Transverse colon (tissue), 4 donors: ENCODE data around the gene LARGE1. TPM values are rescaled to one million over a fixed set of nuclear protein-coding genes. Genes with fewer than 3 reads are reported as not detected.
A peak's percentile ranks its signal among the peaks of the same experiment; 100 is the strongest.

Experiments used
- DNase-seq: peaks from one replicate; pipeline ENCODE4 v3.0.0-alpha.2; 2019
- H3K27ac ChIP-seq, 4 donors: fragments of 200-600 bp; sonication (generic); 2 replicates each; pipeline ENCODE4 v1.5.1; 2016 to 2018; ENCODE audit warnings: inconsistent platforms in 4 of 4
- H3K27me3 ChIP-seq: fragments of 200-600 bp; sonication (generic); 2 replicates; pipeline ENCODE4 v1.5.1; 2017; ENCODE audit warnings: inconsistent platforms
- H3K36me3 ChIP-seq, 4 donors: fragments of 200-600 bp; sonication (generic); 2 replicates each; pipeline ENCODE4 v1.5.1; 2017 to 2019; ENCODE audit warnings: inconsistent platforms in 4 of 4
- H3K4me1 ChIP-seq, 4 donors: fragments of 200-600 bp; sonication (generic); 2 replicates each; pipeline ENCODE4 v1.5.1; 2017 to 2020; ENCODE audit warnings: inconsistent platforms in 4 of 4
- H3K4me3 ChIP-seq, 4 donors: fragments of 200-600 bp; sonication (generic); 1 replicate in 1 of 4; 2 replicates in 3 of 4; pipeline versions ENCODE4 v1.5.1 to v1.6.1; 2017 to 2019; ENCODE audit warnings: inconsistent platforms in 4 of 4
- H3K9me3 ChIP-seq, 2 donors: fragments of 200-600 bp; sonication (generic); 2 replicates each; pipeline ENCODE4 v1.5.1; 2017 to 2019; ENCODE audit warnings: inconsistent platforms in 2 of 2
- CTCF ChIP-seq, 5 experiments: fragments of 200-600 bp in 3 of 5; fragments of 450-650 bp in 2 of 5; sonication (generic) in 3 of 5; IDR thresholded peaks; 1 replicate in 2 of 5; 2 replicates in 3 of 5; pipeline ENCODE4 v1.5.1; 2016 to 2017; ENCODE audit warnings: antibody characterized with exemption in 5 of 5, inconsistent platforms in 3 of 5, mild to moderate bottlenecking in 2 of 5, moderate library complexity in 1 of 5
- EP300 ChIP-seq: sonication (generic); formaldehyde crosslinking; IDR thresholded peaks from one replicate; pipeline ENCODE4 v1.6.1; 2017; ENCODE audit warnings: antibody characterized with exemption, low read depth
- POLR2A ChIP-seq: fragments of 450-650 bp; IDR thresholded peaks from one replicate; pipeline ENCODE4 v1.6.1; 2016; ENCODE audit warnings: antibody characterized with exemption, mild to moderate bottlenecking, moderate library complexity
- POLR2AphosphoS5 ChIP-seq, 3 donors: sonication (generic); formaldehyde crosslinking; IDR thresholded peaks; one replicate each; pipeline ENCODE4 v1.6.1; 2016; ENCODE audit warnings: antibody characterized with exemption in 3 of 3
- WGBS, 2 donors: methylation state at CpG; one replicate each; pipeline ENCODE4 v1.1.5; 2018; ENCODE audit warnings: low coverage in 1 of 2; 5-methylcytosine and 5-hydroxymethylcytosine counted together
- in situ Hi-C, 4 donors: fragments of 200-750 bp; cut with MboI; loops; one replicate each; pipeline versions ENCODE4 v1.15.0 to v1.15.1; 2017; ENCODE audit warnings: low sequenced_read_pairs in 3 of 4, low pct_ligation_motif_present in 1 of 4, low pct_unique_long_range_greater_than_20kb in 1 of 4
- intact Hi-C: fragments of 100-400 bp; cut with DNase I; formaldehyde crosslinking; loops from one replicate; pipeline ENCODE4 v1.15.1; 2023; ENCODE audit warnings: low total_unique reads
- total RNA-seq, 4 donors: library from RNA; depleted of rRNA; stranded (reverse); fragments of >200 nt; gene quantifications; one replicate each; pipeline ENCODE4 v1.1.0, GENCODE V29; 2016

LARGE1 gene
- total RNA-seq, 4 donors from 2014 or later: 46.5 to 304 (median 80.5) TPM

GRCh38 chr22:33850724-33851123, 69.6 kb downstream of the LARGE1 start:
- no peak for DNase-seq

GRCh38 chr22:33850193-33850592, 70.1 kb downstream of the LARGE1 start:
- intact Hi-C loops: no loop called here
- DNase-seq: no peak

More at GRCh38 chr22:33850724-33851123, 69.6 kb downstream of the LARGE1 start:
- Histone ChIP-seq H3K9me3 (no peaks in the 10 kb centered on the region), H3K27me3 (no peaks in the 10 kb centered on the region), H3K4me3 (no peak overlapping the region), H3K36me3 (no peaks in the 10 kb centered on the region), H3K27ac (peak overlapping the region; percentile 34 to 86 (median 40)), H3K4me1 (peaks cover 10 to 45% (median 37%) of the 10 kb centered on the region in 4 donors)
- TF ChIP-seq CTCF (IDR thresholded peaks at IDR 0.05) (no peak), EP300 (no peak), POLR2AphosphoS5 (IDR thresholded peaks at IDR 0.05) (no peak), POLR2A (no peak)
- intact Hi-C loops (no loop called here), in situ Hi-C loops (no loop called here)
- WGBS, 2 donors: 86 to 90% methylated on average over 2 of the region's 2 CpGs

GRCh38 chr22:33848251-33848650, 72.0 kb downstream of the LARGE1 start:
- H3K27ac ChIP-seq: peak overlapping the region in 1 of 4 donors; percentile 9
- H3K9me3 ChIP-seq: no peaks in the 10 kb centered on the region
- intact Hi-C loops: no loop called here
- 77 to 81% methylated on average over 3 to 7 of the region's 7 CpGs for WGBS, 2 donors
- in situ Hi-C loops: no loop called here
- H3K4me3 ChIP-seq: no peak overlapping the region
- TF ChIP-seq EP300 (no peak), CTCF (IDR thresholded peaks at IDR 0.05) (no peak), POLR2AphosphoS5 (IDR thresholded peaks at IDR 0.05) (no peak), POLR2A (no peak)
- H3K36me3 ChIP-seq: no peaks in the 10 kb centered on the region
- no peaks in the 10 kb centered on the region for H3K27me3 ChIP-seq
- peaks cover 9 to 40% (median 26%) of the 10 kb centered on the region in 4 donors for H3K4me1 ChIP-seq
- no peak for DNase-seq

More at GRCh38 chr22:33850193-33850592, 70.1 kb downstream of the LARGE1 start:
- TF ChIP-seq POLR2AphosphoS5 (IDR thresholded peaks at IDR 0.05) (no peak), CTCF (IDR thresholded peaks at IDR 0.05) (no peak), EP300 (no peak), POLR2A (no peak)
- Histone ChIP-seq H3K27ac (no peak overlapping the region), H3K27me3 (no peaks in the 10 kb centered on the region), H3K4me1 (peaks cover 10 to 45% (median 37%) of the 10 kb centered on the region in 4 donors), H3K4me3 (no peak overlapping the region), H3K9me3 (no peaks in the 10 kb centered on the region), H3K36me3 (no peaks in the 10 kb centered on the region)
- in situ Hi-C loops: no loop called here
- 71 to 75% methylated on average over 2 to 5 of the region's 5 CpGs for WGBS, 2 donors

GRCh38 chr22:33844273-33844672, 76.0 kb downstream of the LARGE1 start:
- TF ChIP-seq CTCF (IDR thresholded peaks at IDR 0.05) (no peak), EP300 (no peak), POLR2A (no peak), POLR2AphosphoS5 (IDR thresholded peaks at IDR 0.05) (no peak)
- H3K9me3 ChIP-seq: no peaks in the 10 kb centered on the region
- H3K4me3 ChIP-seq: no peak overlapping the region
- no peak for DNase-seq
- in situ Hi-C loops (no loop called here), intact Hi-C loops (no loop called here)
- peaks cover 0 to 7% (median 2%) of the 10 kb centered on the region in 4 donors for H3K4me1 ChIP-seq
- no peaks in the 10 kb centered on the region for H3K27me3 ChIP-seq
- H3K36me3 ChIP-seq: no peaks in the 10 kb centered on the region
- WGBS, 2 donors: 54% methylated on average over 6 of the region's 6 CpGs; no CpG with 5 or more reads in 1 of the 2 donors
- no peak overlapping the region for H3K27ac ChIP-seq
